Activated effector memory CD4-positive, alpha-beta T cell treated with anti-CD3 and anti-CD28 coated beads, Interleukin-2, amount 50 U/mL, for 16 hours (primary cell): Measurements from ENCODE around the gene LRIG1.
"Not testable (repeated sequence)": the region's sequence is repeated elsewhere in the genome, so short reads cannot be mapped to it uniquely, and the experiment has no call there.

ENCODE experiments used
- DNase-seq: peaks from one replicate; pipeline ENCODE4 v3.0.0-alpha.2; 2020

The LRIG1 gene

GRCh38 chr3:66437341-66437929 lies 63.4 kb downstream of the LRIG1 start:
- no peak for DNase-seq

- DNase-seq, result no peak
These were observed 64.8 kb downstream of the LRIG1 start for GRCh38 chr3:66435989-66436388.

- DNase-seq, result no peak
These were observed 66.1 kb downstream of the LRIG1 start for GRCh38 chr3:66434726-66435125.

GRCh38 chr3:66433522-66433782 lies 67.4 kb downstream of the LRIG1 start:
- DNase-seq, result no peak

- DNase-seq, result no peak
These were observed 67.9 kb downstream of the LRIG1 start for GRCh38 chr3:66432767-66433521.

GRCh38 chr3:66432041-66432766 lies 68.6 kb downstream of the LRIG1 start:
- no peak for DNase-seq

GRCh38 chr3:66431494-66431893 lies 69.3 kb downstream of the LRIG1 start:
- DNase-seq, result no peak

GRCh38 chr3:66430876-66431275 lies 69.9 kb downstream of the LRIG1 start:
- no peak for DNase-seq

- DNase-seq, result no peak
These were observed 72.1 kb downstream of the LRIG1 start for GRCh38 chr3:66428733-66429132.

GRCh38 chr3:66427951-66428474 lies 72.8 kb downstream of the LRIG1 start:
- DNase-seq, result no peak

GRCh38 chr3:66427352-66427751 lies 73.5 kb downstream of the LRIG1 start:
- DNase-seq, result no peak

- DNase-seq, result no peak
These were observed 74.7 kb downstream of the LRIG1 start for GRCh38 chr3:66426135-66426534.

- DNase-seq, result no peak
These were observed 75.2 kb downstream of the LRIG1 start for GRCh38 chr3:66425576-66426114.

GRCh38 chr3:66425032-66425431 lies 75.8 kb downstream of the LRIG1 start:
- no peak for DNase-seq

- no peak for DNase-seq
These were observed 77.0 kb downstream of the LRIG1 start for GRCh38 chr3:66423791-66424190.

- not testable (repeated sequence) for DNase-seq
These were observed 78.9 kb downstream of the LRIG1 start for GRCh38 chr3:66421893-66422292.

GRCh38 chr3:66421144-66421543 lies 79.7 kb downstream of the LRIG1 start:
- DNase-seq, result not testable (repeated sequence)

GRCh38 chr3:66419036-66419435 lies 81.8 kb downstream of the LRIG1 start:
- no peak for DNase-seq

- no peak for DNase-seq
These were observed 82.3 kb downstream of the LRIG1 start for GRCh38 chr3:66418475-66418931.

GRCh38 chr3:66416556-66417304 lies 84.1 kb downstream of the LRIG1 start:
- DNase-seq, result no peak

GRCh38 chr3:66415867-66416428 lies 84.9 kb downstream of the LRIG1 start:
- no peak for DNase-seq

GRCh38 chr3:66414846-66415245 lies 86.0 kb downstream of the LRIG1 start:
- DNase-seq, result no peak
